Limb (tissue), 2 donors: Measurements from ENCODE around the gene GSG1L.

Experiments
- DNase-seq, 2 donors: peaks; one replicate each; pipeline ENCODE4 v3.0.0-alpha.2; 2016; ENCODE audit errors: extremely low spot score in 2 of 2

GSG1L gene

DNA sequence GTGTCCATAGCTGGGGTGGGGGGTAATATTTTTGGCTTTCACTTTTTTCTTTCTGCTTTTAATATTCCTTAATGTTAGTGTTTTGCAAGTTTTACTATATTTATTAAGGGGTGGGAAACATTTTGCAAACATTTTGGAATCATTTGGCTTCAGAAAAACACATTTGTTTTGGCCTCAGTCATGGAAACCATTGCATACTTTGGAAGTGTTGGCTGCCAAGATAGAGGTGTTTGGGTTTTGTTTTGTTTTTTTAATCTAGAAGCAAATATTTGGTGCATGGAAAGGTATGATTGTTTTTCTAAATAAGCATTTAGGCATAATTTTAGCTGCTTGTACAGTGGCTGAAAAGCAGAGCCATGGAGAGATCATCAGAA, 270.3 kb downstream of the GSG1L start:
- no peak for DNase-seq

GRCh38 chr16:27792486-27793248, 270.8 kb downstream of the GSG1L start:
- DNase-seq, result no peak

DNA sequence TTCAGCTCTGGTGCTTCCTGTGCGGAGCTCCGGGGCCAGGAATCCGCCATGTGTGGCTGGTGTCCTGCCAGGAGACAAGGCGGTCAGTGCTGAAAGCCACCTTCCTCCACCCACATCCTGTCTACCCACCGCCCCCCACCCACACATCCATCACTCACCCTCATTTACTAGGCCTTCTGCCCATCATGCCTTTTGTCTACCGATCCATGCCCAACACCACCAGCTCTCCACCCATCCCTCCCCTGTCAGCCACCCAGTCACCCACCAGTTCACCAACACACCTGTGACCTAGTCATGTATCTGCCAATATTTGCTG, 272.2 kb downstream of the GSG1L start:
- no peak for DNase-seq

GRCh38 chr16:27790546-27791403, 272.7 kb downstream of the GSG1L start:
- DNase-seq, result no peak

- DNase-seq, result no peak
Observed at GRCh38 chr16:27789595-27790241, 273.8 kb downstream of the GSG1L start.

- no peak for DNase-seq
Observed at GRCh38 chr16:27789150-27789549, 274.4 kb downstream of the GSG1L start.

GRCh38 chr16:27787665-27788064, 275.8 kb downstream of the GSG1L start:
- no peak for DNase-seq

GRCh38 chr16:27786923-27787625, 276.4 kb downstream of the GSG1L start:
- no peak for DNase-seq

GRCh38 chr16:27786221-27786922, 277.1 kb downstream of the GSG1L start:
- DNase-seq, result no peak

DNA sequence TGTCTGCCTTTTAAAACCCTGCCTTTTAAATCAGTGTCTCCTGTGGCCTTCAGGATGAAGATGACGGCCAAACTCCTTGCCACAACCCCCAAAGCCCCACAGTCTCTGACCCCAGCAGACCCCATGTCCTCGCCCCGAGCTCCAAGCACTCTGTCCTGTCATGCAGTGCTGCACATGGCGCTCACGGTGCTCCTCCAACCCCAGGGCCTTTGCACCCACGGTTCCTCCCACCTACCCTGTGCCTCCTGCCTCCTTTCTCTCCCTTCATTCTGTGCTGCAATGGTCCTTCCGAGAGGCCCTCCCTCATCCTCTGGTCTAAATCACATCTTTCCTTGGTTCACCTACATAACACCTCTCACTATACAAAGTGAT, 278.2 kb downstream of the GSG1L start:
- no peak for DNase-seq

- no peak for DNase-seq
Observed at GRCh38 chr16:27784351-27785306, 278.9 kb downstream of the GSG1L start.

- no peak for DNase-seq
Observed at GRCh38 chr16:27781981-27782880, 281.3 kb downstream of the GSG1L start.

DNA sequence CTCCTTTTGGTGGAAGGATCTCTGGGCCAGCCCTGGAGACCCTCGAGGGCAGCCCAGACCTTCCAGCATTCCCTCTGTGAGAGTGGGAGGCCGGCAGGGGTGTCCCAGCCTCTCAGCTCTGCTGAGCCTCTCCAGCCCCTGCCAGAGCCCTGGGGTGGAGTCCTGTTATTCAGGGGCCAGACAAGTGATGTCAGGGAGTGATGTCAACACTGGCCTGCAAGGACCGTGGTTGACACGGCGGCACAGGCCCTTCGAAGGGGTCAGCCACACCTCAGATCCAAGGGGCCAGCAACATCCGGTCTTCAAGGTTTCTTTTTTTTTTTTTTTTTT, 282.4 kb downstream of the GSG1L start:
- DNase-seq, result no peak

DNA sequence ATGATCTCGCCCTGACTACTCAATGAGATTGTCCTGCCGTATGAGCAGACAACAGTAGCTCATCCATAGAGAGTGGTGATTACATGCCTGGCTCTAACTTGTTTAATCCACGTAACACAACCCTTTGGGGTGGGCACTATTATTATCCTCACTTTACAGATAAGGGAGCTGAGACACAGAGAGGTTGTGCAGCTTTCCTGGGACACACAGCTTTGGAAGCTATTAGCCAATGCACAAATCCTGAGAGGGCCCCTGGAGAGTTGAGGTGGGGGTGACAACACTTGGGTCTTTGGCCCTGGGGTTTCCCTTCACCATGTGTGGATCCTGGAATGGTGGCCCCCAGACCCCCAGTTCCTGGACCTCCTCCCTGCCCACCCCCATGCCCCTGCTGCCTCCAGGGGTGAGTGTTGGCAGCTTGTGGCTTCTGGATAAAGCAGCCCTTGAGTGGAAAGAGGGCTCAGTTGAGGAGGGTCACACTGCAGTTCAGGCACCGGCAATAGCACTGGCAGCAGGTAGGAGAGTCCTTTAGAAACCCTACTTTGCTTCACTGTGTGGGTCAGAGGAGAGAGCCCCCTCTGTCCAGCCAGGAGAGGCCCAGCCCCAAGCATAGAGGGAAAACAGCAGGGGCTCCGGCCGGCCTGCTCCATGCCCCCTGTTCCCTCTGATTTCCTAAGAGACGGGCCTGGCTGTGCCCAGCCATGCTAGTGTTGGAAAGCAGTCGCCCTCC, 282.9 kb downstream of the GSG1L start:
- no peak for DNase-seq

- DNase-seq, result peak; percentile 40 to 77
Observed at GRCh38 chr16:27779641-27780164, 283.8 kb downstream of the GSG1L start.

DNA sequence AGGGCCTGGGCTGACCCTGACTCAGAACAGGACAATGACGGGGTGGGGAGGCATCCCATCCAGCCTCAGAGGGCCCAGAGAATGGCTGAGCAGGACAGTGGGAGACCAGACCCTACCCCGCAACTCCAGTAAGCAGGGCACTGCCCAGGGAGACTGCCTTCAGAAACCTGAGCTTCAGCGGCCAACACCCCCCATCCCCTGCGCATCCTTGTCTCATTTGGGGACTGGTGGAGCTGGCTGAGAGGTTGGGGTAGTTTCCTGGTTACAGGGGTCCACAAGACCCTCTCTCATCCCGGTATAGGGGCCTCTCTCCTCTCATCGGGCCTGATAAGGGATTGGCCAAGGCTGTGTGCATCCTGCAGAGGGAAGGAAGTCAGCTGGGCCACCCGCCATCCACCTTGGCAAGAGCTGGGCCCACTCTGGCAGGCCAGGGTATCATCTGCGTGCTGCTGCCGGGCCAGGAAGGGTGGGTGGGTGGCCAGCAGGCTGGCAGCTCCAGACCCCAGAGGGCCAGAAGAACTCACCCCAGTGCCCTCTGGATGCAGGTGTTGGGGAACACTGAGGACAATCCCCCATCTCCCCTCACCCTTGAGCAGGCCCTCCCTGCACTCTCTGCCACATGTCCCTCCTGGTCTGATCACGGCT, 284.5 kb downstream of the GSG1L start:
- DNase-seq, result no peak

GRCh38 chr16:27778171-27778925, 285.2 kb downstream of the GSG1L start:
- DNase-seq, result no peak
